ENCODE results near the gene TP53I3.
"Not testable (repeated sequence)": the region's sequence is repeated elsewhere in the genome, so short reads cannot be mapped to it uniquely, and the experiment has no call there.

TP53I3 gene

GRCh38 chr2:24051833-24052232 is 32.8 kb downstream of the TP53I3 start:
- no peak for DNase-seq

- DNase-seq, result no peak
These were observed 34.3 kb downstream of the TP53I3 start for GRCh38 chr2:24050041-24050979.

GRCh38 chr2:24049485-24050021 is 35.1 kb downstream of the TP53I3 start, which contains the start of gene FKBP1B:
FKBP1B (plus strand) TSS chr2:24049741; CDS start chr2:24049850, 109 bp downstream.
- peak; percentile 66 for DNase-seq

GRCh38 chr2:24048769-24049484 is 35.7 kb downstream of the TP53I3 start:
- DNase-seq, result no peak

- no peak for DNase-seq
These were observed 37.0 kb downstream of the TP53I3 start for GRCh38 chr2:24047703-24048033.

GRCh38 chr2:24046930-24047702 is 37.5 kb downstream of the TP53I3 start, which contains the start of gene WDCP:
WDCP (minus strand) TSS chr2:24047391; CDS start chr2:24039494, 7,897 bp downstream.
- peak; percentile 96 for DNase-seq

GRCh38 chr2:24046599-24046929 is 38.1 kb downstream of the TP53I3 start:
- DNase-seq, result no peak

- DNase-seq, result no peak
These were observed 38.8 kb downstream of the TP53I3 start for GRCh38 chr2:24045511-24046508.

- DNase-seq, result not testable (repeated sequence)
These were observed 41.5 kb downstream of the TP53I3 start for GRCh38 chr2:24043133-24043532.

- DNase-seq, result no peak
These were observed 44.1 kb downstream of the TP53I3 start for GRCh38 chr2:24040511-24040910.

- no peak for DNase-seq
These were observed 45.7 kb downstream of the TP53I3 start for GRCh38 chr2:24038786-24039499.

Data from CD4-positive, alpha-beta T cell treated with Interleukin-21 for 1 hour (primary cell).